ENCODE data around the gene MVD. TPM values are rescaled to one million over a fixed set of nuclear protein-coding genes. Genes with fewer than 3 reads are reported as not detected.

Gene MVD
- total and polyA plus RNA-seq, 10 donors = 24.1 to 74.9 (median 37.1) TPM

DNA sequence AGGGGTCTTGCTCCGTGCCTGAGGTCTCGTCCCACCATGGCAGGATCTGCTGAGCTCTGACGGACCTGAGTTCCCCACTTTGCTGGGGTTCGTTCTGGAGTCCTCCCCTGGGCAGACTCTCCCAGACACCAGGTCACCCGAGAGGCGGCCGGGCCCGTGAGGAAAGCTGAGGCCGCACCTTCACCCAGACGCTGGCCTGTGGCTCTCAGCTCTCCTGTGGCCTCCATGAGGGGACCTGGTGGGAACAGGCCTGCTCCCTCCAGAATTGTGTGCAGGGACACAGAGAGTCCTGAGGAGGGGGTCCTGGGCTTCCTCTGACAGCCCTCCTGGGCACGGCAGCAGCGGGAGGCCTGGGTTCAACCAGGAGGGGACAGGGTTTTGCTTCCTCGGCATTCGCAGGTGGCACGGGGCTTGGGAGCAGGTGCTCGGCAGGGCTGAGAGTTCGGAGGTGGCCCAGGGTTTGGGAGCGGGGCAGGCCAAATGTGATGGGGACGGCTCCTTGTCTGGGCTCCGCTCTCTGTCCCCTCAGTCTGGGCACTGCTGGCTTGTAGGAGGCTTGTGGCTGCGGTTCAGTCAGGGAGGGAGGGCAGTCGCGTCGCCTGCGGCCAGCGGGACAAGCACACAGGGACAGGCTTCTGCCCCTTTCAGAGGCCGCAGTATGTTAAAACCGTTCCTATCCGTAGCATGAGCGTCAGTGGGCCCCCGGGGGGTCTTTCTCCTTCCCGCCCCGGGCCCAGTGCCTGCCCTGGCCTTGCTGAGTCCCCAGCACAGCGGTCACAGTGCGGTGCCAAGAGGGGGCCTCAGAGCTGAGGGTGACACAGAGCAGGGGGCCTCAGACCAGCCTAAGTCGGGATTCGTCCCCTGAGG lies 31.6 kb upstream of the MVD start:
- no peaks in the 10 kb centered on the region for H3K9me3 ChIP-seq
- DNase-seq = peak; percentile 74
- H3K4me3 ChIP-seq = no peak overlapping the region
- peaks cover 0 to 1% (median 0%) of the 10 kb centered on the region in 7 donors for H3K27me3 ChIP-seq (replicated peaks in 1 of 7)
- H3K4me1 ChIP-seq = peaks cover 13 to 63% (median 50%) of the 10 kb centered on the region in 6 donors
- 89 to 94% (median 93%) methylated on average over 30 to 37 of the region's 37 CpGs for WGBS, 5 donors
- intact Hi-C loops (cut with DNase I; ENCODE audit: low total_unique reads) = no loop called here
- TF ChIP-seq POLR2A (IDR thresholded peaks at IDR 0.05) (no peak), POLR2AphosphoS5 (IDR thresholded peaks at IDR 0.05) (no peak)
- TF ChIP-seq, protein P1, sequence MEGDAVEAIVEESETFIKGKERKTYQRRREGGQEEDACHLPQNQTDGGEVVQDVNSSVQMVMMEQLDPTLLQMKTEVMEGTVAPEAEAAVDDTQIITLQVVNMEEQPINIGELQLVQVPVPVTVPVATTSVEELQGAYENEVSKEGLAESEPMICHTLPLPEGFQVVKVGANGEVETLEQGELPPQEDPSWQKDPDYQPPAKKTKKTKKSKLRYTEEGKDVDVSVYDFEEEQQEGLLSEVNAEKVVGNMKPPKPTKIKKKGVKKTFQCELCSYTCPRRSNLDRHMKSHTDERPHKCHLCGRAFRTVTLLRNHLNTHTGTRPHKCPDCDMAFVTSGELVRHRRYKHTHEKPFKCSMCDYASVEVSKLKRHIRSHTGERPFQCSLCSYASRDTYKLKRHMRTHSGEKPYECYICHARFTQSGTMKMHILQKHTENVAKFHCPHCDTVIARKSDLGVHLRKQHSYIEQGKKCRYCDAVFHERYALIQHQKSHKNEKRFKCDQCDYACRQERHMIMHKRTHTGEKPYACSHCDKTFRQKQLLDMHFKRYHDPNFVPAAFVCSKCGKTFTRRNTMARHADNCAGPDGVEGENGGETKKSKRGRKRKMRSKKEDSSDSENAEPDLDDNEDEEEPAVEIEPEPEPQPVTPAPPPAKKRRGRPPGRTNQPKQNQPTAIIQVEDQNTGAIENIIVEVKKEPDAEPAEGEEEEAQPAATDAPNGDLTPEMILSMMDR (IDR thresholded peaks at IDR 0.05 in 8 of 11, conservative IDR thresholded peaks at IDR 0.05 in 3 of 11) = no peak
- peaks cover 0 to 54% (median 40%) of the 10 kb centered on the region in 6 donors for H3K36me3 ChIP-seq
- peak overlapping the region in 2 of 8 donors; percentile 11 to 16 for H3K27ac ChIP-seq

DNA sequence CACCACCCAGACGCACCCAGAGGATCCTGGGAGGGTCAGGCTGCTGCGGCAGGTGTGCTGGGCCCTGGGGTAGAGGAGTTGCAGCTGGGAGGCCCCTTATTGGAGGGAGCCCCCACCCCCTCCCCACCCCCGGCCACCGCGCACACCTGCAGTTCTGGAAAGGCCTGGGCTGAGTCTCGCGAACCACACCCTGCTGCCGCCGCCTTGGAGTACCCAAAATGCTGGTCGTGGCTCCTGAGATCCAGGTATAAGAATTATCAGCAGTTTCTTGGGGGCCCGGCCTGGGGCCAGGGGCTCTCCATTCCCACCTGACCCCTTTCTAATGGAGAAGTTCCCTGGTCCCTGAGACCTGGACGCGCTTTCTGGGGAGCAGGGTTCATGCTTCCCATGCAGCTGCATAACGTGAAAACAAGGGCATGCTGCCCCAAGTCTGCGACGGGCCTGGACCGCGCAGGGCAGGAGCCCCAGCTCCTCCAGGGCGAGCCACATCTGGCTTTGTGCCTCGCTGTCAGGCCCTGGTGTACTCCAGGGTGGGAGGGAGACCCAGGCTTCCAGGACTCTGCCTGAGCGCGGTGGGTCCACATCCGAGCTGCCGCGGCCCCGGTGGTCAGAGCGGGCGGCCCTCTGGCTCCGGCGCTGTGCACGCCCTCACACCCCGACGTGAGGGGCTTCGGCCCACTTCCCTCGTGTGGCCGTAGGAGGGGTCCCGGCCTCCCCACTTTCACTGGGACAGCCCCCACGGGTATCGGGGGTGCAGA lies 30.7 kb upstream of the MVD start:
- WGBS, 5 donors = 88 to 94% (median 89%) methylated on average over 22 to 39 of the region's 39 CpGs

GRCh38 chr16:88692861-88693260 lies 30.0 kb upstream of the MVD start:
- TF ChIP-seq, protein P1 (IDR thresholded peaks at IDR 0.05 in 8 of 11, conservative IDR thresholded peaks at IDR 0.05 in 3 of 11) = no peak
- TF ChIP-seq POLR2A (IDR thresholded peaks at IDR 0.05) = no peak
- TF ChIP-seq POLR2AphosphoS5 (IDR thresholded peaks at IDR 0.05) = no peak
- DNase-seq = no peak
- Histone ChIP-seq H3K27ac (peak overlapping the region in 4 of 8 donors; percentile 69 to 83 (median 79)), H3K9me3 (no peaks in the 10 kb centered on the region), H3K4me1 (peaks cover 9 to 47% (median 34%) of the 10 kb centered on the region in 6 donors), H3K4me3 (no peak overlapping the region), H3K36me3 (peaks cover 0 to 38% (median 24%) of the 10 kb centered on the region in 6 donors), H3K27me3 (replicated peaks in 1 of 7) (peaks cover 0 to 16% (median 3%) of the 10 kb centered on the region in 7 donors)
- intact Hi-C loops (cut with DNase I; ENCODE audit: low total_unique reads) = no loop called here
- WGBS, 5 donors = 50 to 67% (median 55%) methylated on average over 9 to 10 of the region's 10 CpGs

More for the DNA sequence above, 30.7 kb upstream of the MVD start:
- intact Hi-C loops (cut with DNase I; ENCODE audit: low total_unique reads) = no loop called here
- H3K27me3 ChIP-seq (replicated peaks in 1 of 7) = peaks cover 0 to 9% (median under 1%) of the 10 kb centered on the region in 7 donors
- peak overlapping the region in 4 of 8 donors; percentile 69 to 83 (median 79) for H3K27ac ChIP-seq
- peaks cover 13 to 54% (median 42%) of the 10 kb centered on the region in 6 donors for H3K4me1 ChIP-seq
- H3K4me3 ChIP-seq = no peak overlapping the region
- TF ChIP-seq POLR2AphosphoS5 (IDR thresholded peaks at IDR 0.05) (peak in 1 of 3 donors; percentile 10), POLR2A (IDR thresholded peaks at IDR 0.05) (no peak)
- TF ChIP-seq, protein P1 (IDR thresholded peaks at IDR 0.05 in 8 of 11, conservative IDR thresholded peaks at IDR 0.05 in 3 of 11) = no peak
- no peak for DNase-seq
- H3K9me3 ChIP-seq = no peaks in the 10 kb centered on the region
- peaks cover 0 to 45% (median 32%) of the 10 kb centered on the region in 6 donors for H3K36me3 ChIP-seq

Data from spleen (tissue), 11 donors.